Astrocyte of the hippocampus (primary cell): ENCODE measurements around the gene SLX9.
"Not testable (repeated sequence)": the region's sequence is repeated elsewhere in the genome, so short reads cannot be mapped to it uniquely, and the experiment has no call there.

ENCODE experiments used
- DNase-seq: peaks from one replicate; pipeline ENCODE4 v3.0.0; 2011; ENCODE audit warnings: low read depth, low spot score

Gene SLX9

DNA sequence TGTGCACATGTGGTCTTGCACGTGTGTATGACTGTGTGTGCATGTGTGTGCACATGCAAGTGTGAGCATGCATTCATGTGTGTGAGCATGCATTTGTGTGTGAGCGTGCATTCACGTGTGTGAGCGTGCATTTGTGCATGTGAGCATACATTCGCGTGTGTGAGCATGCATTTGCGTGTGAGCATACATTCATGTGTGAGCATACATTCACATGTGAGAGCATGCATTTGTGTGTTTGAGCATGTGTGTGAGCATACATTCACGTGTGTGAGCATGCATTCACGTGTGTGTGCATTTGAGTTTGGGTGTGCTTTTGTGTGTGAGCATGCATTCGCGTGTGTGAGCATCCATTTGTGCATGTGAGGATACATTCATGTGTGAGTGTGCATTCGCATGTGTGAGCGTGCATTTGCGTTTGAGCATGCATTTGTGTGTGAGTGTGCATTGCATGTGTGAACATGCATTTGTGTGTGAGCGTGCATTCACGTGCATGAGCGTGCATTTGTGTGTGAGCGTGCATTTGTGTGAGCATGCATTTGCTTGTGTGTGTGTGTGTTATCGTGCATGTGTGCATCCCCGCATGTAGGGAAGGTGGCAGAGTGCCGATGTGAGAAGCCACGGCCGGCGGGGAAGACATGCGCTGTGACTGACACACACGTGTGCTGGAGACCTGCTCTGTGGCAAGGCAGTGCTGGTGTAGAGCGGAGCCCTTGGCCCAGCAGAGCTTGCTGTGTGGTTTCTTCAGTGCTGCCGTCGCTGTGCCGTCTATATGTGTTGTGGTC lies 37.4 kb upstream of the SLX9 start:
- no peak for DNase-seq

DNA sequence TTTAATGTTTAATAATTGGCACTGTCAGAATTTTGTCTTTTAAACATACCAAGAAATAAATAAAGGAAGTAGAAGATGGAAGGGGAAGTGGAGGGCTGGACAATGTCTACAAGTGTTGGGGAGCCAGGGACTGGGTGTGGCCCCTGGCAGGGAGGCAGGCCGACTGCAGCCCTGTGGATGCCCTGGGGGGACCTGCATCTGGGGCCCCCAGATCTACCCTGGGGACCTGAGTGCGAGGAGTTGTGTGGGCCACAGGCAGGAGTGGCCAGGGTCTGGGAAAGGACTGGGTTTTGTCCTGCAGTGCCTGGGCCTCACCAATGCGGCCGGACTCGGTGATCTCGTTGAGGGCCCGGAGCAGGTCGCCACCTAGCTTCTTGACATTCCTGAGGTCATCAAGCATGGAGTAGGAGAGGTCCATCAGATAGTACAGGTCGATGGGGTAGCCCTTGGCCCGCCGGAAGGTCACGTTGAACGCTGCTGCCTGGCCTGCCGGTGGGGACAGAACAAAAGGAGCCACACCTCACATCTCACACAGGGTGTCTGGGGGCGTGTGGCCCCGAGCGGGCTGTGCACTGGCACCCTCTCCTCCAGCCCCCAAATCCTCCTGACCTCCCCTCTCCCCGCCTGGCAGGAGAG lies 36.7 kb upstream of the SLX9 start:
- no peak for DNase-seq

DNA sequence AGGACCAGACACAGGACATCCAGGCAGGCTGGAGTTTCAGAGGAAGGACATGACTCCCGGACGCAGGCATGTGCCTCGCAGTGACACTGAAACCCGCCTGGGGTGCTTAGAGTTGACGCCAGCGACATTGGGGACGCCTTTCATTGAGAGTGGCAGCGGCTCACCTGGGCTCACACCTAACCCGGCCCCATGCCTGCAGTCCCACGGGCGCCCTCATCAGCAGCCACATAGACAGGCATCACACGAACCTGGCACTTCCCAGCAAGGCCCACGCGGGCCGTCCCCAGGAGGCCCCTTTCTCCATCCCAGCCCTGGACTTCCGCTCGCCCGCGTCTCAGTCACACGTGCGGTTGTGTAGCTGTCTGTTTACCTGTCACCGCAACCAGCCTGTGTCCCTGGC lies 36.1 kb upstream of the SLX9 start:
- no peak for DNase-seq

DNA sequence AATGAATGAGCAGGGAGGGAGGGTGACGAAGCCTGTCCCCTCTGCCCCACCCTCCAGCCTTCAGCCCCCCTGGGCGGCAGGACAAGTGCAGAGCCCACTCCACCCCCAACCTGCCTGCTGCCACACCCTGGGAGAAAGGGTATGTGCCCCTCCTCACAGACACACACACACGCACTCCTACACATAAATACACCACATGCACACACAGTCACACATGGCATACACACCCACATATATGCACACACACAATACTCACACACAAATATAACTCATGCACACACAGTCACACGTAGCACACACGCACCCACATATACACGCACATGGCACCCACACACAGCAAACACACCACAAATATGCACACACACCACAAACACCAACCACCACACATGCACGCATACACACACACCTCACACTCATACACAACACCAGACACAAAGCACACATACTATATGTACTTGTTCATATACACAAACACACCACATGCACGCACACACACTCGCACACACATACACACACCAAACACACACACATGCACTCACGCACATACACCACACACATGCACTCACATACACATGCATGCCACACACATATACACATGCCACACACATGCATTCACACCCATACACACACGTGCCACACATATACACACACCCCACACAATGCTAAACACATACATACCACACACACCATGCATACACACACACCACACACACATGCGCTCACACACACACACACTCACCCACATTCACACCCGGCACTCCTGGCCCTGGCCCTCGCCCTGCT lies 35.5 kb upstream of the SLX9 start:
- no peak for DNase-seq

GRCh38 chr21:44905016-44905727 lies 34.7 kb upstream of the SLX9 start:
- no peak for DNase-seq

DNA sequence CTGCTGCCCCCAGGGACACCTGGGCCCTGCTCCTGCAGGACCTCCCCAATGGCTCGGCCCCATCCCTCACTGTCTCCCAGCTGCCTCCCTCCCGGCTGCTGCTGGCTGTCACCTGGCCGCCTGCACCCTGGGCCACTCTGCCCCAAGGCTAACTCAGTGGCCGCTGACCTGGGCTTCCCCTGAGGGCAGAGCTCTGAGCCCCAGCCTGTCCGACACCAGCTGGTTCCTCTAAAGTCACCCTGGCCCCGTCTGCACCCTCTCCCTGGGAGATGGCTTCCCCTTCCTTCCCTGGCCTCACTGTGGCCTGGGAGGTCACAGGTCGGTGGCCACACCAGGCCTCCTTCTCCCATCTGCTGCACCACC lies 34.1 kb upstream of the SLX9 start:
- no peak for DNase-seq

DNA sequence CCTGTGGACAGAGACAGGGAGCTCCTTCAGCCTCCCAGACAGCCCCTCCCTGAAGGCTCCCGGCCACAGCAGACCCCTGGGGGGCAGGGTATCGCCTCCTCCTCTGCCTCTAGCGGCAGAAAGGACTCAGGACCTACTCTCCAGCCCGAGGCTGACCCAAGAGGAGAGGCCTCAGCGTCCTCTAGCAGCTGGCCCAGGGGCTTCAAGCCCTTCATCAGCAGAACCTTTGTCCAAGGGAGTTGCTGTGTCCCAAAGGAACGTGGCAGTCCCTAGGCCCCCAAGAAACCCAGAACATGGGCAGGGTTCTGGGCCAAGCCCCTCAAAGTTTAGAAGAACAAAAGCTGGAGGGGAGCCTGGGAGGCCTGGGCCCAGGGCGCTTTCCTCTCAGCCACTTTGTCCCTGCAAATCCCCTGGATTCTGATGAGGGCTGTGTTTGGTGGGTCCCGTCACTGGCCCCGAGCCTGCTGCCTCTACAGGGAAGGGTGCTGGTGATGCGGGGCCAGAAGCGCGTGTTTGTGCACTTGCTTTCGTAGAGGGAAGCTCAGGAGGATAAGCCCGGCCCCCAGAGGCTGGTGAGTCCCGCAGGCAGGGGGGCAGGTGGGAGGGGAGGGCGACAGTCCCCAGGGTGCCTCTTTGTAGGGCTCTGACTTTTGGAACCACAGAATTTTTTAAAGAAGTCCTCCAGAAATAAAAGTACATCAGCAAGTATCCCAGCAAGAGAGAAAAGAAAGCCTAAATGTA lies 32.4 kb upstream of the SLX9 start:
- no peak for DNase-seq

GRCh38 chr21:44907966-44908895 lies 31.6 kb upstream of the SLX9 start:
- DNase-seq: no peak

GRCh38 chr21:44908908-44909307 lies 30.9 kb upstream of the SLX9 start:
- no peak for DNase-seq

- no peak for DNase-seq
Observed at GRCh38 chr21:44909719-44910118, 30.1 kb upstream of the SLX9 start.

DNA sequence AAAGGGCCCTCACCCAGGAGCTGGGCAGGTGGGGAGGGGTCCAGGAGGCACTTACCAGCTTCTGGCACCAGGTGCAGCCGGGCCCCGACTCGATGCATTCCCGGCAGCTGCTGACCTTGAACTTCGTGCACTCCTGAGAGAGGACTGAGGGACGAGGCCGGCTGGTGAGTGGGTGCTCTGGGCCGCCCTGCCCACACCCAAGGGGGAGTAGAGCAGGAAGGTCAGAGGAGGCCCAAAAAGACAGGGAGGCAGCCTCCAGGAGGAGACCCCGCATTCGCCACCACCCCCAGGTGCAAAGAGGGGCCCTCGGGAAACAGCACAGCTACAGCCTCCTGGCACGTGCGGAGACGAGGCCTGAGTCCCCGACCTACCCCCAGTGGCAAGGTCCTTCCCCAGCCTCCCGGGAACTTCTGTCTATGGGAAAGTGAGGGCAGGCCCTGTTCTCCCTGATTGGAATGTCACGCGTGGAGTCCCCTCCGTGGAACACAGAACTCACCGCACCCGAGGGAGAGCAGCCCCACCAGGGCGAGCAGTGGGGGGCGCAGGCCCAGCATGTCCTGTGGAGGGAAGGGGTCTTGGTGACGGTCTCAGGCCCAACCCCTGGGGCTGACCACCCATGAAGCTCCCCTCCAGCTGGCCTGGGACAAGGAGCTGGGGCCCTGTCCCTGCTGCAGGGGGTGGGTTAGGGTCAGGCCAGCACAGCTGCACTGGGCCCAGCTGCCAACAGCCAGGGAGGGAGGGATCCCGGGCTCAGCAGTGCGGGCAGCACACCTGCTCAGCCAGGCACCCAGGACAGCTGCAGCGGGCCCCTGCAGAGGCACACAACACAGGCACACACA lies 29.4 kb upstream of the SLX9 start:
- DNase-seq: no peak

DNA sequence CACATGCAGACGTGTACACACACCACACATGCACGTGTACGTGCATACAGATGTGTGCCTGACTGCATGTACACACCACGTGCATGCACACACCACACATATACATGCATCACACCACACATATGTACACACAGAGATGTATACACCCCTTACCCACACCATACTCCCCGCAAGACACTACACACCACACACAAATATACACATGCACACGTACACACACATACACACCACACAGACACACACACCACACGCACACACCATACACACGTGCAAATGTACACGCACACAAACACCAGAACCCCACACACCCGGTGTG lies 28.8 kb upstream of the SLX9 start:
- DNase-seq: no peak

- DNase-seq: peak; percentile 53
Observed at GRCh38 chr21:44911384-44912157, 28.3 kb upstream of the SLX9 start.

DNA sequence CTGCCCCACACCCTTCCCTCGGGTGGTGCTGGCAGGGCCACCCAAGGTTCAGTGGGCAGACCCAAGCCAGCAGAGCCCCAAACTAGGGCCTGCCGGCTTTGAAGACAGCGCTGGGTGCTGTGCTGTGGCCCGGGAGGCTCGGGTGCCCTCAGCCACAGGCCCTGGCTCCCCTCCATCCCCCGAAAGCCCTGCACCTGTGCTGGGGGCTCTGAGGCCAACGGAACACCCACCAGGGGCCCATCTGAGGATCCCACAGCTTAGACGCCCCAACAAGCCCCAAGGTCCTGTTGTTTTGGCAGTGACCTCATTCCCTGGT lies 27.7 kb upstream of the SLX9 start:
- DNase-seq: no peak

DNA sequence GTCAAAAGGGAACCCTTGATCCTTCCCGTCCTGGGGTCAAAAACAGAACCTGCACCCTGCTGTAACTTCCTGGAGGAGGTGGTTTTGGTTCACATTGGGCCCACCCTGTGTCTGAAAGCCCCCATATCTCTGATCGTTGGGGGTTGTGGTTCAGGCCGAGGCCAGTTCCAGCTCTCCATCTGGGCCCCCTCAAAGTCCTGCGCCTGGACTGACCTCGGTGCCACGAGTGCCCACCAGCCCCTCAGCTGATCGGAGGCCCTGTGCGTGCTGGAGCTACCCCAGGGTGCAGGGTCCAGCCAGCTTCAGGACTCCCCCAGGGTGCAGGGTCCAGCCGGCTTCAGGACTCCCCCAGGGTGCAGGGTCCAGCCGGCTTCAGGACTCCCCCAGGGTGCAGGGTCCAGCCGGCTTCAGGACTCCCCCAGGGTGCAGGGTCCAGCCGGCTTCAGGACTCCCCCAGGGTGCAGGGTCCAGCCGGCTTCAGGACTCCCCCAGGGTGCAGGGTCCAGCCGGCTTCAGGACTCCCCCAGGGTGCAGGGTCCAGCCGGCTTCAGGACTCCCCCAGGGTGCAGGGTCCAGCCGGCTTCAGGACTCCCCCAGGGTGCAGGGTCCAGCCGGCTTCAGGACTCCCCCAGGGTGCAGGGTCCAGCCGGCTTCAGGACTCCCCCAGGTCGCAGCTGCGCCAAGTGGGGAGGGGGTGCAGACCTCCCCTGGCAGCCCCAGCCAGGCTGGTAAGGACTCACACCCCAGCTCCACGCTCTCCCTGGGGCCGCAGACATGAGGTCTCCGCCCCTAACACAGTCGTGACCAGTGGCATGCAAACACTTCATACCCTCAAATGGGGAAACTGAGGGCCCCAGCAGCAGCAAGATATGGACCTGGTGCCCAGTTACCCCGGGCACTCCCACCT lies 27.1 kb upstream of the SLX9 start:
- not testable (repeated sequence) for DNase-seq

DNA sequence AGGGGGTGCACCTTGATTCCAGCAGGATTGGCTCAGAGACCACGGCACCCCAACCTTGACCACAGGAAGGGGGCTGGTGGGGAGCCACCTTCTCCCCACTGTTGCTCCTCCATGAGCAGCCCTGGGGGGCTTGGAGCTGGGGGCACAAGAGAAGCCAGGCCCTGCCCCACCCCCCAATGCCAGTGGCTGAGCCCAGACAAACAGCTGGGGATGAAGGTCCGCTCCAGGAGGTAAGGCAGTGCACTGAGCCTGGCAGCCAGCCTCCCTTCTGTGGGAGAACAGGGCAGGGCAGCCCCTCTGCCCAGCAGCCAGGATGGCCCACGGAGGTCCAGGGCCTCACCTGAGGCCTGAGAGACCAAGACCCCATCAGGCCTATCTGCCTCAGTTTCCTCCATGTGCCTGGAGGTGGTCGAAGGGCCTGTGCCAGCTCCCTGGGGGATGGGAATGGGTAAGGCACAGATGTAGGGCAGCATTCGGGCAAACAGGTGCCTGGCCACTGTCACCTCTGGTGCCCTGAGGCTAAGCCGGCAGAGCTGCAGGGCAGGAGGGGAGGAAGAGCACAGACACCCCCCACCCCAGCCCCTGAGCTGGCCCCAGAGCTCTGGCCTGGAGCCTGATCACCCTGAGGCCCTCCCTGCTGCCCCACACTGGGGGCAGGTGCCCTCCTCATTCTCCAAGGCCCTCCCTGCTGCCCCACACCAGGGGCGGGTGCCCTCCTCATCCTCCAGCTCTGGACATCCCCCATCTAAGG lies 26.2 kb upstream of the SLX9 start:
- no peak for DNase-seq

- DNase-seq: no peak
Observed at GRCh38 chr21:44914176-44914874, 25.5 kb upstream of the SLX9 start.
